Measurements from ENCODE around the gene TMEM151B. TPM values are rescaled to one million over a fixed set of nuclear protein-coding genes. Genes with fewer than 3 reads are reported as not detected.

TMEM151B gene
- total RNA-seq, 1 experiment from 2014 or later, result not detected

DNA sequence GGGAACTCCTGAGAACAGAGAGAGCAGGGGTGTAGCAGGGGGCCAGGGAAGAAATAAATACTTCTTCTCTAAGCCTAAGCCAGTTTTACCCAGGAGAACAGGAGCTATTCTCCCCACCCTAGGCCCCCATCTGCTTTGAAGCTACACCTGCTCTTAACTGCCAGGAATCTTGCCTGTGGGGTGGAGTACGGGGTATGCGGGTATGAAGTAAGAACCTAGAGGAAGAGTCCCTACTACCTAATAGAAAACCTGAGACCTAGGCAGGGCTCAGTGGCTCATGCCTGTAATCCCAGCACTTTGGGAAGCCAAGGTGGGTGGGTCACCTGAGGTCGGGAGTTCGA is 45.3 kb upstream of the TMEM151B start:
- H2AFZ ChIP-seq (ENCODE audit: low read depth, low read length, poor library complexity, severe bottlenecking), result no peak overlapping the region
- H3K4me3 ChIP-seq (replicated peaks in 1 of 2; ENCODE audit: low read depth in 1 of 2, low read length in 2 of 2), result peak overlapping the region; percentile 65 to 74
- TF ChIP-seq SP1 (IDR thresholded peaks at IDR 0.05; ENCODE audit: low read depth), result no peak
- TF ChIP-seq ZBTB33 (IDR thresholded peaks at IDR 0.05; ENCODE audit: extremely low read depth, insufficient replicate concordance, low read length), result no peak
- no peak for TF ChIP-seq SRF (IDR thresholded peaks at IDR 0.05; ENCODE audit: low read depth)
- no peak for TF ChIP-seq REST (IDR thresholded peaks at IDR 0.05; ENCODE audit: low read depth)
- TF ChIP-seq POLR2AphosphoS5 (IDR thresholded peaks at IDR 0.05; ENCODE audit: low read depth, low read length), result no peak
- no peak for TF ChIP-seq POLR2A (IDR thresholded peaks at IDR 0.05; ENCODE audit: borderline replicate concordance, extremely low read depth, insufficient read depth, insufficient read length)
- TF ChIP-seq, protein P1, sequence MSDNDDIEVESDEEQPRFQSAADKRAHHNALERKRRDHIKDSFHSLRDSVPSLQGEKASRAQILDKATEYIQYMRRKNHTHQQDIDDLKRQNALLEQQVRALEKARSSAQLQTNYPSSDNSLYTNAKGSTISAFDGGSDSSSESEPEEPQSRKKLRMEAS (IDR thresholded peaks at IDR 0.05), result no peak
- TF ChIP-seq YY1 (IDR thresholded peaks at IDR 0.05; ENCODE audit: extremely low read depth, insufficient replicate concordance, low read depth, low read length), result no peak
- TF ChIP-seq, protein P2, sequence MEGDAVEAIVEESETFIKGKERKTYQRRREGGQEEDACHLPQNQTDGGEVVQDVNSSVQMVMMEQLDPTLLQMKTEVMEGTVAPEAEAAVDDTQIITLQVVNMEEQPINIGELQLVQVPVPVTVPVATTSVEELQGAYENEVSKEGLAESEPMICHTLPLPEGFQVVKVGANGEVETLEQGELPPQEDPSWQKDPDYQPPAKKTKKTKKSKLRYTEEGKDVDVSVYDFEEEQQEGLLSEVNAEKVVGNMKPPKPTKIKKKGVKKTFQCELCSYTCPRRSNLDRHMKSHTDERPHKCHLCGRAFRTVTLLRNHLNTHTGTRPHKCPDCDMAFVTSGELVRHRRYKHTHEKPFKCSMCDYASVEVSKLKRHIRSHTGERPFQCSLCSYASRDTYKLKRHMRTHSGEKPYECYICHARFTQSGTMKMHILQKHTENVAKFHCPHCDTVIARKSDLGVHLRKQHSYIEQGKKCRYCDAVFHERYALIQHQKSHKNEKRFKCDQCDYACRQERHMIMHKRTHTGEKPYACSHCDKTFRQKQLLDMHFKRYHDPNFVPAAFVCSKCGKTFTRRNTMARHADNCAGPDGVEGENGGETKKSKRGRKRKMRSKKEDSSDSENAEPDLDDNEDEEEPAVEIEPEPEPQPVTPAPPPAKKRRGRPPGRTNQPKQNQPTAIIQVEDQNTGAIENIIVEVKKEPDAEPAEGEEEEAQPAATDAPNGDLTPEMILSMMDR (IDR thresholded peaks at IDR 0.05 in 2 of 3, conservative IDR thresholded peaks at IDR 0.05 in 1 of 3; ENCODE audit: borderline replicate concordance in 1 of 3, insufficient read depth in 1 of 3, low read depth in 2 of 3, low read length in 2 of 3), result no peak
- H3K79me2 ChIP-seq (ENCODE audit: insufficient read depth, low read length), result peaks cover 55% of the 10 kb centered on the region
- peaks cover 4% of the 10 kb centered on the region; the same call in 1 of the 2 replicates for H4K20me1 ChIP-seq (ENCODE audit: insufficient read depth)
- ATAC-seq (no peak), DNase-seq (ENCODE audit: low read depth, low spot score) (no peak)
- no TSS peak for BruUV-seq (replicated peaks)
- peaks cover 2 to 20% of the 10 kb centered on the region in 2 experiments; a peak in 2 of 4 replicates for H3K36me3 ChIP-seq (ENCODE audit: control insufficient read depth in 1 of 2, insufficient read depth in 2 of 2, low read length in 2 of 2)
- no peaks in the 10 kb centered on the region for H3K27me3 ChIP-seq (ENCODE audit: insufficient read depth, low read length)
- peak overlapping the region; percentile 81 for H3K9ac ChIP-seq (ENCODE audit: low read length)
- peaks cover 32 to 55% of the 10 kb centered on the region in 2 experiments for H3K4me1 ChIP-seq (ENCODE audit: control insufficient read depth in 1 of 2, insufficient read depth in 2 of 2, low read length in 2 of 2)
- H3K27ac ChIP-seq (ENCODE audit: low read depth, low read length), result no peak overlapping the region; the same call in 1 of the 2 replicates
- ChIA-PET RAD21 (ENCODE audit: low non-redundant PET in 1 of 2, low total read pairs in 2 of 2, uncharacterized antibody in 2 of 2, unreplicated experiment in 2 of 2) (no interaction called here), CTCF (interaction anchor here (0.7 to 3.7 kb wide), 6 partner anchors 10 to 78 kb away, joined by 3 to 22 read pairs (median 4); no protein-coding TSS in a partner anchor), POLR2A (interaction anchor here (1.2 to 3.0 kb wide), 2 partner anchors 16 to 21 kb away, joined by 3 to 27 read pairs; partner anchors contain the start of gene HSP90AB1)
- H3K4me2 ChIP-seq (ENCODE audit: low read length), result peak overlapping the region; percentile 93
- intact Hi-C loops (cut with micrococcal nuclease), result no loop called here
- no peaks in the 10 kb centered on the region for H3K9me2 ChIP-seq (ENCODE audit: insufficient read depth)
- H3K9me3 ChIP-seq (ENCODE audit: control insufficient read depth in 1 of 2, insufficient read depth in 1 of 2, low read depth in 1 of 2, low read length in 2 of 2), result no peaks in the 10 kb centered on the region

All from HCT116 (cell line).